ENCODE measurements around the gene BAHCC1. TPM values are rescaled to one million over a fixed set of nuclear protein-coding genes. Genes with fewer than 3 reads are reported as not detected.
A peak's percentile ranks its signal among the peaks of the same experiment; 100 is the strongest.

BAHCC1 gene
- total RNA-seq, 1 donor from 2014 or later = 13.7 TPM

- DNase-seq = no peak
These were observed 98.2 kb downstream of the BAHCC1 start for GRCh38 chr17:81493198-81494038.

- peak; percentile 79 for DNase-seq
These were observed 99.5 kb downstream of the BAHCC1 start for GRCh38 chr17:81494626-81495377.

- no peak for DNase-seq
These were observed 103.8 kb downstream of the BAHCC1 start for GRCh38 chr17:81498953-81499600.

GRCh38 chr17:81499601-81499970, 104.3 kb downstream of the BAHCC1 start:
- DNase-seq = no peak

- DNase-seq = no peak
These were observed 104.8 kb downstream of the BAHCC1 start for GRCh38 chr17:81500047-81500446.

- DNase-seq = no peak
These were observed 107.3 kb downstream of the BAHCC1 start for GRCh38 chr17:81502471-81503017.

- DNase-seq = no peak
These were observed 108.4 kb downstream of the BAHCC1 start for GRCh38 chr17:81503619-81504018.

- no peak for DNase-seq
These were observed 113.5 kb downstream of the BAHCC1 start for GRCh38 chr17:81508639-81509206.

- DNase-seq = no peak
These were observed 114.1 kb downstream of the BAHCC1 start for GRCh38 chr17:81509207-81509971.

- DNase-seq = no peak
These were observed 114.9 kb downstream of the BAHCC1 start for GRCh38 chr17:81509972-81510784.

- DNase-seq = no peak
These were observed 115.7 kb downstream of the BAHCC1 start for GRCh38 chr17:81510785-81511553.

- DNase-seq = no peak
These were observed 116.2 kb downstream of the BAHCC1 start for GRCh38 chr17:81511554-81511803.

GRCh38 chr17:81511804-81512561, 116.7 kb downstream of the BAHCC1 start:
- DNase-seq = no peak

GRCh38 chr17:81512562-81513371, 117.5 kb downstream of the BAHCC1 start, which contains the start of gene ACTG1:
Gene ACTG1 (minus strand): TSS chr17:81512799. CDS start chr17:81512354, 445 bp downstream.
- peak; percentile 97 for DNase-seq

GRCh38 chr17:81513372-81513752, 118.1 kb downstream of the BAHCC1 start:
- DNase-seq = peak; percentile 77

GRCh38 chr17:81513753-81514488, 118.7 kb downstream of the BAHCC1 start:
- peak; percentile 80 for DNase-seq

GRCh38 chr17:81514489-81514738, 119.2 kb downstream of the BAHCC1 start:
- no peak for DNase-seq

All from tongue (tissue), 2 donors.